Endometrium (tissue), 2 donors: ENCODE data around the gene RAD51B.

ENCODE experiments used
- FAIRE-seq: peaks from 2 replicates; lab custom pipeline; 2012; peaks lifted over from hg19 to GRCh38; lab: Jason Lieb, UNC
- donor health status: control.
- donor health status: control.

The RAD51B gene

GRCh38 chr14:68532496-68532895 is 712.9 kb downstream of the RAD51B start:
- FAIRE-seq, result peak; percentile 8

GRCh38 chr14:68534276-68534675 is 714.7 kb downstream of the RAD51B start:
- FAIRE-seq, result no peak

- FAIRE-seq, result no peak
Measured at GRCh38 chr14:68535404-68536017, 715.9 kb downstream of the RAD51B start.

GRCh38 chr14:68536018-68536410 is 716.4 kb downstream of the RAD51B start:
- no peak for FAIRE-seq

- FAIRE-seq, result no peak
Measured at GRCh38 chr14:68538639-68539038, 719.1 kb downstream of the RAD51B start.

GRCh38 chr14:68539241-68539737 is 719.7 kb downstream of the RAD51B start:
- FAIRE-seq, result no peak

- FAIRE-seq, result no peak
Measured at GRCh38 chr14:68539789-68540188, 720.2 kb downstream of the RAD51B start.

- FAIRE-seq, result no peak
Measured at GRCh38 chr14:68541178-68541896, 721.8 kb downstream of the RAD51B start.

- no peak for FAIRE-seq
Measured at GRCh38 chr14:68542346-68542745, 722.8 kb downstream of the RAD51B start.

- no peak for FAIRE-seq
Measured at GRCh38 chr14:68543516-68543915, 723.9 kb downstream of the RAD51B start.

GRCh38 chr14:68544081-68544892 is 724.7 kb downstream of the RAD51B start:
- no peak for FAIRE-seq

GRCh38 chr14:68546839-68547238 is 727.3 kb downstream of the RAD51B start:
- FAIRE-seq, result no peak

GRCh38 chr14:68547305-68548193 is 728.0 kb downstream of the RAD51B start:
- no peak for FAIRE-seq

GRCh38 chr14:68548194-68549076 is 728.9 kb downstream of the RAD51B start:
- FAIRE-seq, result peak; percentile 85

GRCh38 chr14:68550338-68550715 is 730.7 kb downstream of the RAD51B start:
- no peak for FAIRE-seq

GRCh38 chr14:68551045-68551683 is 731.6 kb downstream of the RAD51B start:
- FAIRE-seq, result no peak

GRCh38 chr14:68552075-68552474 is 732.5 kb downstream of the RAD51B start:
- FAIRE-seq, result no peak

GRCh38 chr14:68552602-68553001 is 733.0 kb downstream of the RAD51B start:
- FAIRE-seq, result no peak

- no peak for FAIRE-seq
Measured at GRCh38 chr14:68553311-68553710, 733.7 kb downstream of the RAD51B start.

GRCh38 chr14:68554231-68554630 is 734.7 kb downstream of the RAD51B start:
- FAIRE-seq, result no peak
